ENCODE data around the gene GNAO1.

The GNAO1 gene

DNA sequence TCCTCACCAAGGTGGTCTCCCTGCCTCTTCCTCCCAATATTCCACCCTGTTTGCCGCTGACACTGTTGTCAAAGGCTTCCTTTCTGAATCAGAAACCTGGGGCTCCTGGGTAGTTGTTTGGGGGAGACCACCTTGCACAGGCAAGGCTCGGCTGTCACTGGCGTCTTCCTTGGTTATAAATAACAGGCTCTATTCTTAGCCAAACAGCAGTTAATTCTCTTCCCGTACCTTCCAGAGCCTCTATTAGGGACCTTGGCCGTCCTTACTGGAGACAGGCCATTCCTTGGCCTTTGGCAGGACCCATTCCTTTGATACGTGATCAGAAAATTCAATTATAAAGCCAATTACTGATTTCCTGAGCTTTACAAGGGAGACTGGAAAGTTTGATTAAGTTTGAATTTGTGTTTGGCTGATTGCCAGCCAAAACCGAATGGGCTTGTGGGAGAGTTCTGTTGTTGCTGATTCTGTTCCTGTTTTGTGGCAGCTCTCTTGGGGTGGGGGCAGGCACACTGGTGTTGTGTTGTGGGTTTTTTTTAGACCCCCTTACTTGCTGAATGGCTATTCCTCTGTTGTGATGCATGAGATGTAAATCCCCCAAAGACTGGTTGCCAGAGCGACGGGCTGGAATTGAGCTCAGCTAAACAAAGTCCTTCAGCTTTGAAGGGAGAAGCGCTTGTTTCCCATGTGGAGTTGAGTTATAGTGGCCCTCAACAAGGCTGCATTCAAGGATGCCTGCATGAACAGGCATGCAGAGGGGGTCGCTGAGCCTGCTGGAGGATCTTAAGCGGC lies 104.6 kb downstream of the GNAO1 start:
- DNase-seq: no peak

DNA sequence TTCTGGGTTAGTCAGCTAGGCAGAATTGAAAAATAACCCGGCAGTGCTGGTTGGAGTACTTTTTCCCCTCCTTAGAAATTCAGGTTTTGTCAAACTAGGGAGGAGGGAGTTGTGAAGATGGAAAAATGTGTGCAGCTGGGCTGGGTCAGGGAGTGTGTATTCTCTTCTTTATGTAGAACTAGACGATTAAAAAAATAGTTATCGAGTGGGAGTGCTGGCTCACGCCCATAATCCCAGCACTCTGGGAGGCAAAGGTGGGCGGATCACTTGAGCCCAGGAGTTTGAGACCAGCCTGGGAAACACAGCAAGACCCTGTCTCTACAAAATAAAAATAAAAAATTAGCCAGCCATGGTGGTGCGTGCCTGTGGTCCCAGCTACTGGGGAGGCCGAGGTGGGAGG lies 106.4 kb downstream of the GNAO1 start:
- no peak for DNase-seq

DNA sequence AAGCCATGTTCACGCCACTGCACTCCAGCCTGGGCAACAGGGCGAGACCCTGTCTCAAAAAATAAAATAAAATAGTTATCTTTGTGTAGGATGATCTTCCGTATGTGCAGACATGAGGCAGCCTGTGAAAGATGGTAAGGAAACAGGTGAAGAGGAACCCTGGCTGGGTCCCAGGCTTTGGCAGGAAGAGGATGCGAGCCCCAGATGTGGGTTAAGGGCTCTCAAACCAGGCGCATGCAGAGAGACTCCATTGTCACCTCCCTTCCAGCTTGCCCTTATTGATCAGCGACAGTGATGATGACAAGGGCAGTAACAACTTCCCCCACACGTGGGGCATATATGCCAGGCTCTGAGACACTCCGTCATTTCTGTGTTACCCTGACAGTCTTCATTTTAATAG lies 106.8 kb downstream of the GNAO1 start:
- no peak for DNase-seq

DNA sequence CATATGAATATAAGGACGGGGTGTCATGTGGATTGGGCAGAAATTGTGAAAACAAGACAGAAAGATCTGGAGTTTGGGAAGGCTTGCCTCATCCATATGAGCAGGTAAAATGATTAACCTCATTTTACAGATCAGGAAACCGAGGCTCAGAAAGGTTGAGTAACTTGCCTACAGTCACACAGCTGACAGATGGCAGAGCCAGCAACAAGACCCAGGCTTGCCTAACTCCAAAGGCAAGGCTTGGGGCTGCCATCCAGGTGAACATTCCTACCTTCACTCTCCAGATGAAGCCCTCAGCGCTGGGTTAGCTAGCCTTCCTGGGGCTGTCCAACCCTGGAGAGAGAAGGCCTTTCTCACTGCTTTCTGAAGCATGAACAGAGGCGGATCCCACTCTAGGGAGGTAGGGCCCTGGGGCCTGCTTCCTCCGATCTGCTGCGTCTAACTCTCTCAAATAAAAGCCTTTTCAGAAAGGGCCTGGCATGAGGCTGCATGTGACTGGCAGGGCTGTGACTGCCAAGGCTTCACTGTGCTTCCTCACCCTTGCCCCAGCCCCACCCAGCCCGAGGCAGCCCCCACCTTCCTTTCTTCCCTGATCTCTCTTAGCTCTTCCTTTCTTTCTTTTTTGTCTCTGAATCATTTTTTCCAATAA lies 107.8 kb downstream of the GNAO1 start:
- DNase-seq: no peak

DNA sequence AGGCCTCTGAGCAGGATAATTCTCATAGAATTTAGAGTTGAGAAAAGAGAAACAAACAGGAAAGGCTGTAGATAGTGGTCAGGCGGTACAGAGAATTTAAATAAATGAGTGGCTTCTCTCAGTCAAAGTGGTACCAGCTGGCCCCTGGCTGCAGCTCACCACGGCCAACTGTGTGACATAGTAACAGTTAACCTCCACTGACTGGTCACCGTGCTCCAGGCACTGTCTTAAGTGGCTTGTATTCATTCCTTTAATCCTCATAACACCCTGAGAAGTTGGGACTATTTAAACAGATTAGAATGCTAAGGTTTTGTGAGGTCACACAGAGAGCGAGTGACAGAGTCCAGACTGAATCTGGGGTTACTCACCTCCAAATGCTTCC lies 108.9 kb downstream of the GNAO1 start:
- DNase-seq: no peak

DNA sequence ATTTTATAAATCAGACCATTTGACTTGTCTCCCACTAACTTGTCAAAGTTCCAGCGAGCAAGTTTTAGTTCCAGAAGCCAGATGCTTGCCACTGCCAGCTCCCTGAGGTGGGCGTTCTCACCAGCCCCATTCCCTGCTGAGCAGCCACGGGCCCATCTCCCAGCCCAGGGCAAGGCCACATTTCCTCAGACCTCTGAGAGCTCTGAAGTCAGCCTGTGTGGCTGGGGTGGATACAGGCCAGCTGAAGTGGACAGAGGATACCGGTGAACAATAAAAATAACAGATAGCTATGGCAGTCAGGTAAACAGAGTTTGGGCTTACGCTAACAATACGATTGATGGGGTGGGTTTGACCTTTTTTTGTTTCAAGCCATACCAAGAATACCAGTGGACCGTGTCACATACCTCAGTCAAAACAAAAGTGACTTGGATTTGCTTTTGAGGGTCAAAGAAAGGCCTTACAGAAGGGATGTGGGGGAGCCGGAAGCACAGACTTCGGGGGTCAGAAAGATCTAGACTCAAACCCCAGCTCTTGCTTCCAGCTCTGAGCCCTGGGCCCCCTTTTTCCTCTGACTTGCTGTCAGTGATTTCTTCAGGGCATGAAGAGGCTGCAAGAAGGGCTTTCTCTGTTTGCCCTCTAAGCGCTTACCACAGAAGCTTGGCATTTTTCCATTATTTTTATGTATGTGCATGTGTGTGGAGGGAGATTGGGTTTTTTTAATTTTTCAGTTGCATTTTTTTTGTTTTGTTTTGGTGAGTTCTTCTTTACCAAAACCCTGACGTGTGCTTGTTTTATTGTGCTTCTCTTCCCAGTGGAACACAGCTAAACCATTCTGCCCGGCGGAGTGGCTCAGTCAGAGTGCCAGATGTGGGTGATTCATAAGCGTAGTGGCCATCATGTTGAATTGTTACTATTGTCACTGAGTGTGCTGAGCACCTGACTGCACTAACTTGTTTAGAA lies 109.9 kb downstream of the GNAO1 start:
- no peak for DNase-seq

DNA sequence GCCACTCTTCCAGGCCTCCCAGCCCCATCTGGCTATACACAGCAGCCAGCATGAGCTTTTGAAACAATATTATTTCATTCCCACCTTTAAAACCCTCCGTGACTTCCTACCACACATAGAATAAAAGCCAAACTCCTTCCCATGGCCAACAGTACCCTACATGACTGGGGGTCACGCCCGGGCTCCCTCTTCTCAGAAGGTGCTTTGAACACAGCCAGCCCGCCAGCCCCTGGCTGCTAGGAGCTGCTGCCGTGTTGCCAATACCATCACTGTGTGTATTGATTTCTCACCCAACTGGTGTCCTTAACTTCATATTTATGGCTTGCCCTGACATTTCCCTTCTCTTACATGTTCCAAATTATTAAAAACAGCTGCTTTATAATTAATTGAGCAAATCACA lies 111.2 kb downstream of the GNAO1 start:
- no peak for DNase-seq

DNA sequence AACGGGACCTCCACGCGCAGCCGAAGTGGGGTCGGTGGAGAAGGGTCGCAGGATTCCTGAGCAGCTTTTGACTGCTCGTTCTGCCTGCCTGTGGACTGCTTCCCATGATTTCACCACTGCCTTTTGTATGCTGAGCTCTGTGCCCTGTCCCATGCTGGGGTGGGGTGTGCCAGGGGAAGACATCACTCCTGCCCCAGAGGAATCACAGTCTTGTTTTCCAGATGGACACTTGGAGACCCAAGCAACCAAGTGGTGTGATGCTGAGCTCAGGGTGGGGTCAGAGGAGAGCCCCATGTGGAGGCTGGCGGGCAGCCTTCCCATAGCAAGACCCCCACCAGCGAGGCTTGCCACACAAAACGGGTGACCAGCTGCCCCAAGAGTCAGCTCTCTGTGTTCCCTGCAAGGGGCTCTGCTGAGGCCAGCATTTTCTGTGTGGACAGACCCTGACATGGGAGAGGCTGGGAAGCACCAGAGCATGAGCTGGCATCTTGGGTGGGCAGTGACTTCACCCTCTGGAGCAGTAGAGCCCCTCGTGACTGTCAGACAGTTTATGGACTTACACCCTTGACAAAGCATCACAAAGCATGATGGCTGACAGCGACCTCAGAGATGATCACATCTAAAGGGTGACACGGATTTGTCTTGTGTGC lies 111.9 kb downstream of the GNAO1 start:
- DNase-seq: no peak

DNA sequence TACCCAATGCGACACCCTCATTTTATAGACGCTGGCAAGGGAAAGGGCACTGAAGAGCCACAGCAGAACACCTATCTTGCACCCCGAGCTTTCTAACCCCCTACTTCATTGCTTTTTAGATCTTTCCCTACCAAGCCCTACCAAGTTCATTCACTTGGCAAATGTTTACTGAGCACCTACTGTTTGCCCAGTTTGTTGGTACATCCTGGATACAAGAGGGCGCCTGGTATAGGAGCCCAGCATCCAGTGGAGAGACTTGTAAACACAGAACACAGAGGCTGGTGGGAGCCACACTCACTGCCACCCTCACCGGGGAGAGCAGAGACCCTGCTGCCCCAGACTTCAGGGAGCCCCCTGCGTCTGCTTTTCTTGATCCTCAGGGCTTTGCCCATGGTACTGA lies 112.6 kb downstream of the GNAO1 start:
- DNase-seq: no peak

DNA sequence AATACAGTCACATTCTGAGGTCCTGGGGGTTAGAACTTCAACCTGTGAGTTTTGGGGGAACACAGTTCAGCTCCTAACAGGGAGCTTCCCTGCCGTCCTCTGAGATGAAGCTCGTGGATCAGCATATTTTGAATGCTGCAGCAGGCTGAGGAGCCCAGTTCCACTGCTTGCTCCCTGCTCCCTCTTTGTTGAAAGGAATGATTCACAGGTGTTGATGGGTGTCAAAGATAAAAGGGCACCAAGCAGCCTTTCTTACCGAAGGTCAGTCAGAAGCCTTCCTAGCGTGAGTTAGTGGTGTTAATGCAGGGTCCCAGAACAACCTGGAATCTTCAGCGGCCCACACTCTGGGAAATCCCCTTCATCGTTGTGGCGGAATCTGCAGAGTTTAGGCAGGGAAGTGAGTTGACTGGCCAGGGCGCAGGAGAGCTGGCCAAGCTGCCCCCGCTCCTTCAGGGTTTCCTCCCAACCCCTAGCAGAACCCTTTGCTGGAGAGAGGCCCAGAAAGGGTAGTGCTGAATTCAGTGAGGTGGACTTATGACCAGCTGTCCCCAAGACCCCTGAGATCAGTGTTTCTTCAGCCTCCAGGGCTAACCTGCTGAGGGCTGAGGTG lies 114.8 kb downstream of the GNAO1 start:
- DNase-seq: no peak

DNA sequence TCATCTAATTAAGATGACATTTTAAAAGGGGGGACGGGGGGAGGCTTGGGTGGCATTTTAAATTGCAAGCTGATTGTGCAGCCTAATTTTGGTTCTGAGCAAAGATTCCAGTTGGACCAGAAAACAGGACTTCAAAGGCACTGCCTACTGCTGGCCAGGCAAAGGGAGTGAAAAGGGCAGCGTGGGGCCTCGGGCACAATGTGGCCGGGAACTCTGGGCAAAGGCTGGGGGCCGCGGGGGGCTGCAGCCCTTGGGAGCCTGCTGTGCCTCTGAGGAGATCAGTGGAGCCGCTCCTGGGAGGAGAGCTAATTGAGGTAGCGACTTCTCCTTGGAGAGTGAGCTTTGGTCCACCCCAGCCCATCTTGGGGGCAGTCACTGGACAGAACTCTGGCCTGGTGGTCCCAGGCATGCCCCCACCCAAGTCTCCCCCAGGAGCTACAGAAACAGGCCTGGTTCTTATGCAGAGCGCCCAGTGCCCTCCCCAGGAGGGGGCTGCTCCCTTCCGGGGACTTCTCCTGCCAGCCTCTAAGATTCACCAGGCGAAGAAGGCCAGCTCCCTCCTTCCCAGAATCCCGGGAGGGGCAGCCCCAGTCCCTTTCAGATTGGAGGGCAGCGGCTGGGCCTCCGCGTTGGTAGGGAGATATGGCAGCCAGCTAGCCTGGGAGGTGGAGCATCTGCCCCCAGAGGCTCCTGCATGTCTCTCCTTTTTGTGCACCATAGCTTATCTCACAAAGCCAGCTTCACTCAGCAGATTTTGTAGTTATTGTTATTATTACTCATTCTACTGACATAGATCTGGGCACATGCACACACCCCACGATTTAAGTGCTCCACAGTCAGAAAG lies 115.6 kb downstream of the GNAO1 start:
- DNase-seq: no peak

DNA sequence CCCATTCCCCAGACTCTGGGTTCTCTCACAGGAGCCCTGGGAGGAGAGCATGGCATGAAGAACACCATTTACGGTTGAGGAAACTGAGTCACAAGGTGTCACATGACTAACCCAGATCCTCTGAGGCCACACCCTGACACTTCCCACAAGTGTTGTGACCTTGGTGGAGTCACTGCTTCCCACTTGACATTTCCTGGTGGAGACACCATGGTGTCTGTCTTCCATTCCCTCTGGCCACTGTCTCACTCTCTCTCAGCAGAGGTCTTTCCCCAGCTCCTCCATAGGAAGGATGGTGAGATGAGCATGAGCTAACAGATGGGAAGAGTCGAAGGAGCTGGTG lies 116.2 kb downstream of the GNAO1 start:
- no peak for DNase-seq

DNA sequence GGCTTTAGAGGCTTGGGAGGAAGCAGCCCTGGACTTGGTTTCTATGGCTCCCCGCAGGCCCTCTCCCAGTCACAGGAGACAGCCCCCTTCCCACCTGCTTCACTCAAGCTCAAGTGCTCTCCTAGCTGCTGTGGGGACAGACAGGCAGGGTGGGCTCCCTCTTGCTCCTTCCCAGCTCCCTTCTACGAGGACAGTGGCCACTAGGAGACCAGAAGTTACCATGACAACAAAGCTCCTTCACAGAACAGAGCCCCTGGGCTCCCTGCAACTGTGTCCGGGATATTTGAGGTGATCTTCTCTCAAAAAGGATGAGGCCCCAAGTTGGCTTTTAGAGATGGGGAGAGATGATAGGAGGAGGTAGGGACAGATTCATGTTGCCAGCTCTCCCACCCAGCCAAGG lies 117.7 kb downstream of the GNAO1 start:
- DNase-seq: no peak

DNA sequence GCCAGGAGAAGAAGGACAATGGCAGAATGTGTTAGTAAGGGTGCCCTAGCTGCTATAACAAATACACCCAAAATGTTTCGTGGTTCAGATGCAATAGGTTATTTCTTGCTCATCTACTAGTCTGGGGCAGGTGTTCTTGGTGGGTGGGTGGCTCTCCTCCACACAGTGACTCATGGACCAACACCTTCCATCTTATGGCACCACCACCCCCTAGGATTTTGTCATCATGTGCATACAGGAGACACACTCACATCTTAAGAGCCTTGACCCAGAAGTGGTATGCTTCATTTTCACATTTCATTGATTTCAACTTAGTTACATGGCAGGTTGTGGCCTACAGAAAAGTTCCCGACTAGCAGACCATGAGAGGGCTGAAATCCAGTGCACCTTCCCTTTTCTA lies 119.4 kb downstream of the GNAO1 start:
- DNase-seq: no peak

DNA sequence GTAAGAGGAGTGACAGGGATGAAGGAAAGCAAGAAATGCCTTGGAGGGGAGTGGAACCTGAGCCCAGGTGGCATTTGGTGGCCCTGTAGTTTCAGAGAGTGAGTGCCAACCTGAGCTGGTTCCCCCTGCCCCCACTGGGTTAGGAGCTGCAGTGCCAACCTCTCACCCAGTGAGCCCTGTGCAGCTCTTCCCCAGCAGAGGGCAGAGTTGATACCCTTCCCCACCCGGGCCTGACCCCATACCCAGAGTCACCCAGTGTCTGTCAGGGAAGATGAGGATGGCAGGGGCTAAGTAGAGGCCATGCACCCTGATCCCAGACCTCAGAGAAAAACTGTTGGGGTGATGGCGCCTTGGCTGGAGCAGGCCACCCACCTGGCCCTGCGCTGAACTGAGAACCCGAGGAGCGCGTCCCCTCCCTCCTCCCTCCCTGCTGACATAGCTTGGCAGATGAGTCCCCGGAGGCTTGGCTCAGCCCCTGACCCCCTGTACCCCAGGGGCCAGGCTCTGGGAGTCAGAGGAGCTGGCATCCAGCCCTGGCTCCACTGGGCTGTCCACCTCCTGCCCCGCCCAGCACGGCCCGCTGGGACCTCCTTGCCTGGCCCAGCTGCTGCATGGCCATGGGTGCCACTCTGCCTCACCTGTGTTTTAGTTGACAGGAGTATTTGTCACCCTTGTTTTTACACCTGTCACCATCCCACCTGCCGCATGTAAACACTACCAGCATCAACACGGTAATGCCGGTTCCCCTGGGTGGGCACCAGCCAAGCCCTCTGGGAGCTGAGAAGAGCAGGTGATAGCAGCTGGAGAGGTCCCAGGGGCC lies 120.1 kb downstream of the GNAO1 start:
- DNase-seq: no peak

DNA sequence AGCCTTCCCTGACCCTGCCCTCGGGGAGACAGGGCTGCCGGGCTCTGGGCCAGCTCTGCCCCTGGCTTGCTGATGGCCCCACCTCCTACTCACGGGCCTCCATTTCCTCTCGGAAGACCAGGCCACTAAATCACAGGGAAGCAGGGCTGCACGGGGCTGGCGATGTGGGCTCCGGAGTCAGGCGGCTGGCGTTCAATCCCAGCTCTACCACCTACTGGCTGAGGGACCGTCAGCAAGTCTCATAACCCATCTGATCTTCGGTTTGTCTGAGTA lies 120.7 kb downstream of the GNAO1 start:
- DNase-seq: no peak

DNA sequence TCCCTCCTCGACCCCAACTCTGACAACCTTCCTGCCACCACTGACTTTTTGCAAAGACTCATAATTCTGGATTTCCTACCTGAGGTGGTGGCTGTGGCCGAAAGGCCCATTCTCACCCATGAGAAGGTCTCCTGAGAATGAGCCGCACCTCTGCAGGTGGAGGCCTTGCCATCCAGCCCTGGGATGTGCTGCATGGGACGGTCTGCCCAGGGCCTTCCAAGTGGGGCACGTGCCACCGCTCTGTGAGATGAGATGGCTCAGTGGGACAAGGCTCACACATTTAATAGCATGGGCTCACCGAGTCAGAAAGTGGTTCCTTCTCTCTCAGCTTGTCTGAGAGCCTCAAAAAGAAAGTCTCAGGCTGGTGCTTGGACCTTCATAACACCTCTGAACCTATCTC lies 121.3 kb downstream of the GNAO1 start:
- DNase-seq: no peak

DNA sequence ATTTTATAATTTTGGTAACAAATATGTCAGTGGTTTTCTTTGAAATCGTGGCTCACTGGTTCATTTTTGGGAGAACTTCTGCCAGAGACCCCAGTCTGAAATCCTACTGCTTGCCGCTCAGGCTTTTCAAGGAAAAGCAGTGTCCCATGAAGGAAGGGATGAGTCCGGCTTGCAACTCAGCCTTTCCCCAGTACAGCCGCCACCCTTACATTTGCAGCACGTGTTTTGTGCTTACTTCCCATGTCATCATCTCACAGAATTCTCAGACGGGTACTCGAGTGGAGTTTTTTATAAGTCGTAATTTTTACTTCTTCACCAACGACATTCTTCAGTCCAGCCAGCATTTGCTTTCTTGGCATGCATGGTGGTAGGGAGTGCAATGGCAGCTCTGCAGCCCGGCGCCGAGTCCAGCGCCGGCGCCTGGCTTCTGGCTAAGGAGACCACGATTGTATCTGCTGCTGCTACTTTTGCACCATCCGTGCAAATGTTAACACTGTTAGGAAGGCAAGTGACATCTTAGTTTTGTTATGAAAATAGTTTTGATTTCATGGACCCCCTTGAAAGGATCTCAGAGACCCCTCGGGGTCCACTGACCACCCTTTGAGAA lies 123.1 kb downstream of the GNAO1 start:
- no peak for DNase-seq

DNA sequence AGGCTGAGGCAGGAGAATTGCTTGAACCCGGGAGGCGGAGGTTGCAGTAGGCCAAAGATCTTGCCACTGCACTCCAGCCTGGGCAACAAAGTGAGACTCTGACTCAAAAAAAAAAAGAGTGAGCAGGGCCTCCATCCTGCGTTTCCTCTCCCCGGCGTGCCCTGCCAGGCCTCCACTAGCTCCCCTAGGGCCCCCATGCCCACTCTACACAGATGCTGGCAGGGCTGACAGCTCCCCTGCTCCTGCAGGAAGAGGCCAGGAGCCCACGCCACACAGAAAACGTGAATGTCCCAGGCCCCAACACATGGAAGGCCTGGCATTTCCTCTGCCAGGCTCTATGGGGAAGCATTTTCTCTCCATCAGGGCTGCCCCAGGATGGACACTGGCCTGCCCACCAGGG lies 124.7 kb downstream of the GNAO1 start:
- no peak for DNase-seq

DNA sequence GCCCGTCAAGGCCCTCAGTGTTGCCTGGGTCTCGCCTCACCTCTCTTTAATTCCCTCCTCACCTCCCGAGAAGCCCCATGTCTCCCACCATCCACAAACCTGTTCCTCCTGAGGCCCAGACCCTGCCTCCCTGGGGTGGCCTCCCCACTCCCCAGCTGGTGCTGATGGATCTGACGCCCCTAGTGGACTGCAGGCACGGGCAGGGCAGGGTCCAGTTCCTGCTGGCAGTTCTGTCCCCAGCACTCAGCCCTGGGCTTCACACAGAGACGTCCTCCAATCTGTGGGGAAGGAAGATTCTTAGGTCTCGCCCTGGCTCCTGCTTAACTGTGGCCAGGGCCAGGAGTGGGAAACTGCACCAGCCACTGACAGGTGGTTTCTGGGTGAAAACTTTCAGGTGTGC lies 125.3 kb downstream of the GNAO1 start:
- no peak for DNase-seq

Measured in CD4-positive, alpha-beta T cell treated with Interleukin-17A for 1 hour (primary cell).